Measurements from ENCODE around the gene FAM135A. TPM values are rescaled to one million over a fixed set of nuclear protein-coding genes. Genes with fewer than 3 reads are reported as not detected.

FAM135A gene
- total and polyA plus RNA-seq, 2 of the 8 experiments (the other 6 are each of a cell fraction or from before 2014, with no cell fraction given): 17.4 to 35.7 TPM

GRCh38 chr6:70470016-70470415 lies 56.7 kb downstream of the FAM135A start:
- H4K8ac ChIP-seq (ENCODE audit: extremely low read depth, insufficient read depth, low read length): no peak overlapping the region
- no peaks in the 10 kb centered on the region for H3K9me3 ChIP-seq (ENCODE audit: insufficient read depth in 2 of 2, low read depth in 1 of 2, low read length in 1 of 2)
- no peaks in the 10 kb centered on the region for H4K20me1 ChIP-seq (replicated peaks in 1 of 2; ENCODE audit: control insufficient read depth in 1 of 2, insufficient read depth in 2 of 2, low read length in 2 of 2)
- H3K9ac ChIP-seq (replicated peaks in 1 of 4; ENCODE audit: extremely low read depth in 1 of 4, low read depth in 3 of 4, low read length in 3 of 4): no peak overlapping the region
- H2AFZ ChIP-seq (ENCODE audit: low read length): no peak overlapping the region
- ChIA-PET CTCF (ENCODE audit: partially characterized antibody) (interaction anchor here (0.8 kb wide), 1 partner anchor 160 kb away, joined by 3 read pairs; no protein-coding TSS in a partner anchor), POLR2A (ENCODE audit: partially characterized antibody) (no interaction called here)
- H4K91ac ChIP-seq (replicated peaks; ENCODE audit: insufficient read length, low read length): no peak overlapping the region
- H4K5ac ChIP-seq (ENCODE audit: insufficient read length, low read depth, low read length): no peak overlapping the region
- H3K36me3 ChIP-seq (ENCODE audit: control insufficient read depth in 2 of 4, insufficient read depth in 4 of 4, low read length in 3 of 4): peaks cover 4 to 10% (median 6%) of the 10 kb centered on the region in 4 experiments; a peak in 6 of 8 replicates
- DNase-seq (ENCODE audit: low read depth in 1 of 2, low spot score in 2 of 2) (no peak), FAIRE-seq (no peak)
- no peak overlapping the region for H2BK15ac ChIP-seq (ENCODE audit: low read length)
- no peak overlapping the region for H3K4me3 ChIP-seq (ENCODE audit: extremely low read depth in 1 of 4, insufficient read depth in 2 of 4, low read depth in 3 of 4, low read length in 4 of 4)
- no peaks in the 10 kb centered on the region for H3K79me2 ChIP-seq (ENCODE audit: control insufficient read depth in 1 of 2, insufficient read depth in 2 of 2, low read length in 2 of 2)
- no peak overlapping the region for H2AK5ac ChIP-seq (ENCODE audit: low read depth, low read length)
- H3K23me2 ChIP-seq (ENCODE audit: low read depth, low read length): no peaks in the 10 kb centered on the region
- H3K27me3 ChIP-seq (replicated peaks in 1 of 4; ENCODE audit: control insufficient read depth in 3 of 4, extremely low read depth in 1 of 4, insufficient read depth in 3 of 4, low read length in 3 of 4): no peaks in the 10 kb centered on the region
- no peak overlapping the region for H3K56ac ChIP-seq (replicated peaks; ENCODE audit: insufficient read length, low read depth, low read length)
- H2BK12ac ChIP-seq (ENCODE audit: low read depth, low read length): no peak overlapping the region
- no peak overlapping the region for H3K4ac ChIP-seq (replicated peaks; ENCODE audit: insufficient read length, low read depth, low read length)
- no peak overlapping the region for H2BK5ac ChIP-seq (ENCODE audit: low read depth, low read length)
- H2BK120ac ChIP-seq (replicated peaks; ENCODE audit: low read depth, low read length): no peak overlapping the region
- H3K23ac ChIP-seq (ENCODE audit: insufficient read length): no peak overlapping the region
- H3K18ac ChIP-seq (ENCODE audit: extremely low read depth, low read length): no peak overlapping the region
- H3K14ac ChIP-seq (ENCODE audit: insufficient read length): no peak overlapping the region
- peaks cover 0 to 7% (median 2%) of the 10 kb centered on the region in 4 experiments; a peak in 3 of 7 replicates for H3K4me1 ChIP-seq (replicated peaks in 1 of 4; ENCODE audit: control insufficient read depth in 3 of 4, insufficient read depth in 4 of 4, low read length in 3 of 4)
- no peak overlapping the region for H3K4me2 ChIP-seq (ENCODE audit: insufficient read depth in 1 of 2, low read depth in 2 of 2, low read length in 2 of 2)
- H3K79me1 ChIP-seq (ENCODE audit: low read depth, low read length): no peaks in the 10 kb centered on the region; the same call in 1 of the 2 replicates
- no peak overlapping the region for H2BK20ac ChIP-seq (ENCODE audit: low read length)
- H3K27ac ChIP-seq (ENCODE audit: low read depth, low read length): no peak overlapping the region
- TF ChIP-seq BCL11A (IDR thresholded peaks at IDR 0.05; ENCODE audit: low read depth in 2 of 2, low read length in 2 of 2) (no peak), POLR2A (IDR thresholded peaks at IDR 0.05; ENCODE audit: control extremely low read depth in 1 of 2, low read depth in 2 of 2, low read length in 2 of 2) (no peak), TEAD4 (IDR thresholded peaks at IDR 0.05; ENCODE audit: low read depth, low read length) (no peak), CHD1 (IDR thresholded peaks at IDR 0.05; ENCODE audit: low read depth, low read length) (no peak), SRF (IDR thresholded peaks at IDR 0.05; ENCODE audit: low read depth, low read length) (no peak), TCF12 (IDR thresholded peaks at IDR 0.05; ENCODE audit: low read depth, low read length) (no peak), RFX5 (IDR thresholded peaks at IDR 0.05; ENCODE audit: borderline replicate concordance, low read depth, low read length) (no peak), ATF3 (IDR thresholded peaks at IDR 0.05; ENCODE audit: insufficient read depth, low read depth, low read length) (no peak), KDM1A (IDR thresholded peaks at IDR 0.05; ENCODE audit: borderline replicate concordance, low read length) (no peak), RAD21 (IDR thresholded peaks at IDR 0.05 in 1 of 2, conservative IDR thresholded peaks at IDR 0.05 in 1 of 2; ENCODE audit: low read depth in 2 of 2, low read length in 2 of 2) (no peak), USF2 (IDR thresholded peaks at IDR 0.05; ENCODE audit: low read length) (no peak), ZNF274 (IDR thresholded peaks at IDR 0.05; ENCODE audit: borderline replicate concordance, extremely low read depth, low read length) (no peak), EZH2 (IDR thresholded peaks at IDR 0.05; ENCODE audit: low read depth, low read length, severe bottlenecking) (no peak), KDM5A (IDR thresholded peaks at IDR 0.05; ENCODE audit: low read length) (no peak)

All from H1 (cell line).